EH (cell line): Measurements from ENCODE around the gene CBS.
"Not testable (repeated sequence)": the region's sequence is repeated elsewhere in the genome, so short reads cannot be mapped to it uniquely, and the experiment has no call there.

Source experiments
- DNase-seq: peaks from one replicate; pipeline ENCODE4 v3.0.0-alpha.2; 2015; ENCODE audit warnings: low read depth

Gene CBS

DNA sequence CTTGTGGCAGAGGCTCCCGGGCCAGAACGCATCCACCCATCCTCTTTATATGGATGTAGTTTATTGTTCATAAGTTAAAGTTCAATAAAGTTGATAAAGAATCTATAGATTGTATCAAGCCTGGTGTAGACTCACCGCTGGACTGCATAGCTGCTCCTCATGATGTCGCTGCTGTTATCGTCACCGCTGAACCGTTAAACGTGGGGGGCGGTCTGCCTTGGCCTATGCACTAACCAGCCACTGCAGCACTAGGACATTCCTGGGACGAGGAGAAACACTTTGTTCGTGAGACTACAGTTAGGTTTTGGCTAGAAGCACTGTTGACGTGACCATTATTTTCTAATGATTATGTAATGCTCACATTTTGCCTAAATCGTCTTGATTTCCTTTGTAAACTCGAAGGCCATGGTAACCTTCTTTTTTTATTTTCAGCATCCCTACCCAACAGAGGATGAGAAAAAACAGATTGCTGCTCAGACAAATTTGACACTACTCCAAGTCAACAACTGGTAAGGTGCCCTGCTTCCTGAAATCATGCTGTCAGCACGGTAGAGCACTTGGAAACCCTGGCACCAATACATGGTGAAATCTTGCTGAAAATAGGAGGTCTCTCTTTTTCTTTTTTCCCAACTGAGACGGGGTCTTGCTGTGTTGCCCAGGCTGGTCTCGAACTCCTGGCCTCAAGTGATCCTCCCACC is 51.0 kb downstream of the CBS start:
- no peak for DNase-seq

DNA sequence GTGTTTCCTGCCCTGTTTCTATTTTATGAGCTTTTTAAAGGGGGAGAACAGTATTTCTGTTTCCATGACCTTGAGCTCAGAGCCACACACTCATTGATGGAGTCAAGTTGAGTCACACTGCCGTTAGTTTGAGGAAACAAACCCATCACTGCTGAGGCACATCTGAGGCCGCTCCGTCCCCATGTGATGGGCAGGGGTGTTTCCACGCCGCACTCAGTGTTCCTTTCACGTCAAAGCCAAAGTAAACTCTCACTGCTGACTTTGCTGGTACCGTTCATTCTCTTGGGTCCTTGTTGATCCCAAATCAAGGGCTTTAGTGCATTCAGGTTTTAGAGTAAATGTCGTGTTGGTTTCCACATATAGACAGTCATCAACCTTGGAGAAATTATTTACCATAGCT is 52.5 kb downstream of the CBS start:
- DNase-seq, result no peak

DNA sequence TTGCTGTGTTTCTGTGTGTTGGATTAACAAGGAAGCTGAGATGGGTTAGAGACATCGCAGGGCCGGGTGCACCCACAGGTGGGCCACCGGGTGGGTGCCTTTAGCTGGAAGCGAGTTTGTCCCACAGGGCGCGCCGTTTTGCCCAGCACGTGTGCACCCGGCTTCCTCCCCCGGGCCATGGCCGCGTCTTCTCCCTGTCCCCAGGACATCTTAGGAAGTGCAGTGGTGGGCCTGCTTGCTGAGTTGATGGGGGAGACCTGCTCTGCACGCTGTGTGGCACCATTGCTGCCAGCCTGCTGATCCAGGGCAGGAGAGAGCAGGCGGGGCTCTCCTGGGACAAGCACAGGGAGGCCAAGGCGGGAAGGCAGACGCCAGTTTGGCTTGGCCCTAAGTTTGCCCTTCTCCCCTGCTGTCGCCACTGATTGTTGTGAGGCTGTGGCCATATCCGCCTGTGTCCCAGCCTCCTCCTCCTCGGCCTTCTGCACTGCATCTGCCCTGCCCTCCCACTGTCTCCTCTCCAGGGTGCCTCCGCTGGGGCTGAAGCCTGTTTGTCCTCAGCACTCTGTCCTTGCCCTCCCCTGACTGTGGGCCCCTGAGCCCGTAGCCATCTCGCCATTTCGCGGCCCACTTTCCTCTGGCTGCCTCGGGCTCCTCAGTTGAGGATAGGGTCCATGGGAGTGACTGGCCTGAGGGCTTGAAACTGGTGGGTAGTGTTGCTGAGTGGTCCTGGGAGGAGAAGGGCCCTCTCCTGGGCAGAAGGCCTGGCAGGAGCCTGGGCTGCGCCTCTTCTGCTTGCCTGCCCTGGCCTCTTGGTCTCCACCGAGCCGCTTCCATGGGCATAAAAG is 53.7 kb downstream of the CBS start:
- no peak for DNase-seq

DNA sequence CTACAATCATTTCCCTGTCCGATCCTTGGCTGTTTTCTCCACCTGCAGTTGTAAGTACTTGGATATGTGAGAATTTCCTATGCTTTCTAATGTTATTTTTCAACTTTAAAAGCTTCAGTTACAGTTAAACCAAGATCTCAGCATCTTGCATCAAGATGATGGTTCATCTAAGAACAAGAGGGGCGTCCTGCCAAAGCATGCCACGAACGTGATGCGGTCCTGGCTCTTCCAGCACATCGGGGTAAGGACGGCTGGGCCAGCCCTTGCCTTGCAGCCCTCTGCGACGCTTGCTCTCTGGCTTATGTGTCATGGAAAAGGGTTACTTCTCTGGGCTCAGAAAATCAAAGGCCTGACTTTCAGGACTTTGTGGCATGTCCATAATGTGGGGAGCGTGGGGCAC is 54.4 kb downstream of the CBS start:
- DNase-seq, result no peak

DNA sequence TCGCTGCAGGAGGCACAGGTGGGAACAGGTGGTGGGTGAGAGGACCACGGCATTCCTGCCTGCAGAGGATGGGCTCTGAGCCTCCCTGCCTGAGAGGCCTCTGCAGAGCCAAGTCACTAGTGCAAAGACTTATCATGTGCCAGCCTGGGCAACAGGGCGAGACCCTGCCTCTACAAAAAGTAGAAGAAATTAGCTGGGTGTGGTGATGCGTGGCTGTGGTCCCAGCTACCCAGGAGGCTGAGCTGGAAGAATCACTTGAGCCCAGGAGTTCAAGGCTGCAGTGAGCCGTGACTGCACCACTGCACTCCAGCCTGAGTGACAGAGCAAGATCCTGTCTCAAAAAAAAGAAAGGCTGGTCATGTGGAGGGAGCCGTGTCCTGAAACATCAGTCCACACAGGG is 54.9 kb downstream of the CBS start:
- no peak for DNase-seq

DNA sequence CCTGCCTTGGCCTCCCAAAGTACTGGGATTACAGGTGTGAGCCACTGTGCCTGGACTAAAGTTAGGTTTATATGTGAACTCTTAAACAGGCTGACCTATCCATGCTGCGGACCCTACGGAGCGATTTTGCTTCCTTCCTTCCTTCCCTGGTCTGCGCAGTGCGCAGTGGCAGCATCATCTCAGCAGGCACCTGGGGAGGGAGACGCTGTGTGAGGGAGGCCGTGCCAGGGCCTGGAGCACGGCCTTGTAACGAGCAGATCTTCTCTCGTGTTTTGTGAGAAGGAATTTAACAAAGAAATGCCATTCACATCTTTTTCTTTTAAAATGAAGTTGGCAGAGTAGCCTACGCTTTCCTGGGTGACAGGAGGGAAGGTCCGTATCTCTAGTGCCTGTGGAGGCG is 55.5 kb downstream of the CBS start:
- DNase-seq, result no peak

DNA sequence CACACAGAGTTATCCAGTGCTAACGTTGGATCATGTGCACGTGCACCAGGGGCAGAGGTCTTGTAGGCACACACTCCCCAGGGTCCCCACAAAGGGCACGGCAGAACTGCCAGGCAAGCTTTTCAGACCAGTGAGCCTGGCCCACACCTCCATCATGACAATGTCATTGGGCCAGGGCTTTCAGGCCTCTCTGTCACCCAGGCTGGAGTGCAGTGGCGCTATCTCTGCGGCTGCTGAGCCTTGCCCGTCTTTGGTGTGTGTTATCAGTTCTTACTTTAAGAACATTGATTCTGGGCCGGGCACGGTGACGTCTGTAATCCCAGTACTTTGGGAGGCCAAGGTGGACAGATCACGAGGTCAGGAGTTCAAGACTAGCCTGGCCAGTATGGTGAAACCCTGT is 57.1 kb downstream of the CBS start:
- no peak for DNase-seq

DNA sequence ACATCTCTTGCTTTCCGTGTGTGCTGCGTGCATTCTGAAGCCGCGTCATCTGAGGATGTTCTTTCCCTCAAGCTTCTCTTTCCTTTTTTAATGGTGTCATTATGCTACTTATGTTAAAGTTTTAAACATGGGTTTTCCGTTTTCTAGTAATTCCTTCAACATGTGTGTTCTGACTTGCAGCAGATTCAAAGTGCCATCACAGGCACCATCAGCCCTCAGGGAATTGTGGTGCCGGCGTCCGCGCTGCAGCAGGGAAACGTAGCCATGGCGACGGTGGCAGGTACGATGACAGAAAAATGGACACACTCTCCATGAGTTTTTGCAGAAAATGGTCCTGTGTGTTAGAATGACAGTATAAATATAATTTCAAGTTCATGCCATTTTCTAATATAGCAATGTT is 58.9 kb downstream of the CBS start:
- no peak for DNase-seq

DNA sequence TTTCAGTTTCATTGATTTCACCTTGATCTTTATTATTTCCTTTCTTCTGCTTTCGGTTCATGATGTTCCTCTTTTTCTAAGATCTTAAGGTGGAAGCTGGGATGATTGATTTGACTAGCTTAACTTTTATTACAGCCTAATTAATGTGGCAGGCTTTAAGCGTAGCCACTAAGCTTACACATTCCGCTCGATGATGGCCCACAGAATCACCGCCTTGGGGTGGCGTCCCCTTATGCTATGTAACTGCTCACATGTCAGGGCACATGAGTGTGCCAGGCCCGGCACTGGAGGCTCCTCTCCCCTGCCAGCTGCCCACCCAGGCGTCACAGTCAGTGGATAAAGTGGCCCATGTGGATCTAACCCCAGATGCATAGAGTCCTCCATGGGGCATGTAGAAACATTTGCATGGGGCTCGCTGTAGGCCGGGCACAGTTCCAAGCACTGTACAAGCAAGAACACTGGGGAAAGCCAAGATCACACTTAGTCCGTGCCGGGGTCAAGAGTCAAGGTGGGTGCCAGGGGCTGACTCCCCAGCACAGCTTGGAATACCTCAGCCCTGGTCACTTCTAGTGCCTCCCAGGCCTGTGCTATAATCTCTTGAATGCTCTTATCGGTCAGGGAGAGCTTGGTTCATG is 59.6 kb downstream of the CBS start:
- DNase-seq, result no peak

DNA sequence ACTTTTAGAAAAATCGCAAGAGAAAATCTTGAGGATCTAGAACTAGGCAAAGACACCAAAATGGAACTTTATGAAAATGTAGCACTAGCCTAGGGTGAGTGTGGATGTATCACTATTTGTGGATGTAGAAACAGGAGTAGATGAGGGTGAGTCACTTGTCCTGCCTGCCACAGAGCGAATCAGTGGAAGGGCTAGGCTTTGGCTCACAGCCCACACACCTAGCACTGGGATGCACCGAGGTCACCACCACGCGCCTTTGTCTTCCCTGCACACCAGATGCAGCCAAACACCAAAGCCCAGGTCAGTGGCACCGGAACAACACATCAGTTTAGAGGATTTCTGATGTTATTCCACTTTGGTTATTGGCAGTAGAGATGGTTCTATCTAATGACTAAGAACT is 63.0 kb downstream of the CBS start:
- DNase-seq, result no peak

DNA sequence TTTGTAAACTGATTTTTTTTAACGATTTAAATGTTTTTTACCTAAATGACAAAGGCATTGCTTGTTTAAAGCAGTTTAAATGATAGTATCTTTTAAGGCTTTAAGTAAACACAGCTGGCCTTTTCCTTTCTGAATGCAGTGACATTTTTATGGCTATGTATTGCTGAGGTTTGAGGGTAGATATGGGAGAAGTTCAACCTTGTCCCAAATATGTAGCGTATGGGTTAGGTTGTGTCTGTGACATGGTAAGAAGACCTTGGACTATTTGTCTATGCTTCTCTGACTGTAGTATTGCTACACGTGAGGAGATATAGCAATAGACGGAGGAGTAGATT is 68.8 kb downstream of the CBS start:
- DNase-seq, result no peak

DNA sequence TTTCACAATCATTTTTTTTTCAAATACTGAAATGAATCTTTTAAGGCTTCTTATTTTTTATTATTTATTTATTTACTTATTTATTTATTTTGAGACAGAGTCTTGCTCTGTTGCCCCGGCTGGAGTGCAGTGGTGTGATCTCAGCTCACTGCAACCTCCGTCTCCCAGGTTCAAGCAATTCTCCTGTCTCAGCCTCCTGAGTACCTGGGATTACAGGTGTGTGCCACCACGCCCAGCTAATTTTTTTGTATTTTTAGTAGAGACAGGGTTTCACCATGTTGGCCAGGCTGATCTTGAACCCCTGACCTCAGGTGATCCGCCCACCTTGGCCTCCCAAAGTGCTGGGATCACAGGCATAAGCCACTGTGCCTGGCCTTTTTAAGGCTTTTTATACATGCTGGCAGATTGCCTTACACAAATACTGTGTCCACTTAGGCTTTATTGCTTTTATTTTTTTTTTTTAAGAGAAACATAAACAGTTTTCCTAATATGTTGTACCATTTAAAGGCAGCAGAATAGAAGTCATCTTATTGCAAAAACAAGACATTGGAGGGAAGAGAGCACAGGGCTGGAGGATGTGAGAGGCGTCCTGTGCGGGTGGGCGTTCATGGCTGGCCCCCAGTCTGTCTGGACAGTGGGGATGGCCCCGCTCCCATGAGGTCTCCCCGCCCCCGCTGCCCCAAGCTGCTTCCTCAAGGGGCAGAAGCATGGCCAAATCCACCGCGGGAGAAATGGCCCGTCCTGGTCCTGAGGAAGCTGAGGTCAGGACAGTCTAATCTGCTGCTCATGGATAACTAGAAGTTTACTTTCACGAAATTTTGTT is 69.4 kb downstream of the CBS start:
- DNase-seq, result not testable (repeated sequence)

DNA sequence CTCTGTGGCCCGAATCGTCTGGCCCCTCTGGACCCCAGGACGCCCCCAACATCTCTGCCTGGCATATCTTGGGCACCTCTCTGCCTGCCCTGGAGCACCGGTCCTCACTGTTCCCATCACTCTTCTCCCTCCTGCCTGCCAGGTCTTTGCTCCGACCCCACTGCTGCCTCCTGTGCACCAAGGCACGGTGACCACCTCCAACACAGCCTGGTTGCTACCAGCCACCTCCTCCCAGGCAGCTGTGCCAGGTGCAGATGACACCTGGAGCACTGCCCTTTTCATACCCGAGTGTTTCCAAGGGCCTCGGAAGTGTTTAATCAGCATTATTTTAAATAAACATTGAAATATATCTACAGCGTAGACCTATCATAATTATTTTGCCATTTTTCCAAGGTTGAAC is 70.0 kb downstream of the CBS start:
- DNase-seq, result no peak

DNA sequence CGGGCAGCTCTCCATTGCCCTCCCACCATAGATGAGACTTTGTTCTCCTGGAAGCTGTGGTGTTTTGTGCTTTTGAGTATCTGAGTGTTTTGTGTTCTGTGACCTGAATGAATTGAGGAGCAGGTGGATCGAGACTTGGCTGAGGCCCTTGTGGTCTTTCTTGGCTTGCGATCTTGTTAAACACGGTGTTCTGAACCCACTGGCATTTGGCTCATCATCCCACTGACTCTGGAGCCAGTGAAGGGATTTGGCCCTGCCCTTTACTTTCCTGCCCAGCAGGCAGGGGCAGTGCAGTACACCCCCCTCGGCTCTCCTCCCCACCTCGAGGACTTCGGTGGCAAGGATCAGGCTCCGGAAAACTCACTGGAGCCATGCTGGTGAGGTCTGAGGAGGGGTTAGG is 70.7 kb downstream of the CBS start:
- no peak for DNase-seq
